H9 (cell line): ENCODE results near the gene ATG9B. TPM values are rescaled to one million over a fixed set of nuclear protein-coding genes. Genes with fewer than 3 reads are reported as not detected.

Experiments used
- DNase-seq: peaks from one replicate; pipeline ENCODE4 v3.0.0-alpha.2; 2017
- H2AFZ ChIP-seq: one replicate; pipeline ENCODE4 v1.6.1; 2013; ENCODE audit warnings: mild to moderate bottlenecking, low read length, control low read depth, moderate library complexity
- H2AK5ac ChIP-seq: 2 replicates; pipeline ENCODE4 v1.6.1; 2013; ENCODE audit warnings: low read length, control low read depth, mixed read lengths; ENCODE audit not compliant: insufficient read length
- H2BK120ac ChIP-seq: one replicate; pipeline ENCODE4 v1.6.1; 2013; ENCODE audit warnings: low read depth, mild to moderate bottlenecking, low read length, control low read depth, inconsistent platforms; ENCODE audit not compliant: poor library complexity, severe bottlenecking
- H2BK12ac ChIP-seq: 2 replicates; pipeline ENCODE4 v1.6.1; 2013; ENCODE audit warnings: low read length, control low read depth, mixed read lengths, low read depth; ENCODE audit not compliant: insufficient read length
- H2BK15ac ChIP-seq: 2 replicates; pipeline ENCODE4 v1.6.1; 2013; ENCODE audit warnings: low read depth, low read length, control low read depth
- H2BK20ac ChIP-seq: one replicate; pipeline ENCODE4 v1.6.1; 2013; ENCODE audit warnings: low read depth, mild to moderate bottlenecking, low read length, control low read depth, inconsistent platforms; ENCODE audit not compliant: poor library complexity, severe bottlenecking
- H2BK5ac ChIP-seq: 2 replicates; pipeline ENCODE4 v1.6.1; 2013; ENCODE audit warnings: low read length, control low read depth, mixed read lengths; ENCODE audit not compliant: insufficient read length
- H3K14ac ChIP-seq: 2 replicates; pipeline ENCODE4 v1.6.1; 2013; ENCODE audit warnings: low read length, control low read depth; ENCODE audit not compliant: insufficient read depth
- H3K18ac ChIP-seq: 2 replicates; pipeline ENCODE4 v1.6.1; 2013; ENCODE audit warnings: low read depth, mild to moderate bottlenecking, mixed read lengths, low read length, control low read depth; ENCODE audit not compliant: insufficient read length
- H3K23ac ChIP-seq: 2 replicates; pipeline ENCODE4 v1.6.1; 2013; ENCODE audit warnings: low read length, control low read depth, mixed read lengths, low read depth; ENCODE audit not compliant: insufficient read length
- H3K23me2 ChIP-seq: 2 replicates; pipeline ENCODE4 v1.6.1; 2013; ENCODE audit warnings: low read depth, mild to moderate bottlenecking, mixed read lengths, low read length, control low read depth; ENCODE audit not compliant: insufficient read length, poor library complexity, severe bottlenecking
- H3K27ac ChIP-seq: 2 replicates; pipeline ENCODE4 v1.5.1; 2013; ENCODE audit warnings: low read length, control low read depth, mixed read lengths, low read depth; ENCODE audit not compliant: insufficient read length
- H3K27me3 ChIP-seq: 2 replicates; pipeline ENCODE4 v1.6.1; 2013; ENCODE audit warnings: low read length, control low read depth, inconsistent platforms; ENCODE audit not compliant: insufficient read depth
- H3K4ac ChIP-seq: 2 replicates; pipeline ENCODE4 v1.6.1; 2013; ENCODE audit warnings: low read depth, mild to moderate bottlenecking, control low read depth, inconsistent platforms, low read length, moderate library complexity
- H3K4me1 ChIP-seq: 2 replicates; pipeline ENCODE4 v1.6.1; 2013; ENCODE audit warnings: low read length, control low read depth, inconsistent platforms; ENCODE audit not compliant: insufficient read depth
- H3K4me2 ChIP-seq: 2 replicates; pipeline ENCODE4 v1.6.1; 2013; ENCODE audit warnings: low read length, control low read depth, mixed read lengths; ENCODE audit not compliant: insufficient read length, insufficient read depth
- H3K56ac ChIP-seq: 2 replicates; pipeline ENCODE4 v1.6.1; 2013; ENCODE audit warnings: low read depth, mild to moderate bottlenecking, mixed read lengths, low read length, control low read depth; ENCODE audit not compliant: insufficient read length
- H3K79me1 ChIP-seq: 2 replicates; pipeline ENCODE4 v1.6.1; 2013; ENCODE audit warnings: low read depth, mild to moderate bottlenecking, moderate library complexity, low read length, control low read depth, inconsistent platforms; ENCODE audit not compliant: insufficient read depth, poor library complexity, severe bottlenecking
- H3K79me2 ChIP-seq: 2 replicates; pipeline ENCODE4 v1.6.1; 2013; ENCODE audit warnings: low read length, control low read depth, inconsistent platforms; ENCODE audit not compliant: insufficient read depth
- H3K9ac ChIP-seq: 2 replicates; pipeline ENCODE4 v1.6.1; 2013; ENCODE audit warnings: low read length, control low read depth, mixed read lengths; ENCODE audit not compliant: insufficient read length; ENCODE audit errors: extremely low read depth
- H3K9me3 ChIP-seq: one replicate; pipeline ENCODE4 v1.6.1; 2013; ENCODE audit warnings: low read depth, low read length, inconsistent platforms; ENCODE audit not compliant: control insufficient read depth
- H3T11ph ChIP-seq: one replicate; pipeline ENCODE4 v1.6.1; 2013; ENCODE audit warnings: mild to moderate bottlenecking, low read length, control low read depth, inconsistent platforms
- H4K20me1 ChIP-seq: one replicate; pipeline ENCODE4 v1.6.1; 2013; ENCODE audit not compliant: control insufficient read depth, insufficient read length, insufficient read depth
- H4K5ac ChIP-seq: 2 replicates; pipeline ENCODE4 v1.6.1; 2013; ENCODE audit warnings: low read depth, mild to moderate bottlenecking, mixed read lengths, low read length, control low read depth; ENCODE audit not compliant: insufficient read length
- H4K8ac ChIP-seq: replicated peaks from 2 replicates; pipeline ENCODE4 v1.6.1; 2013; ENCODE audit warnings: low read length, control low read depth, mixed read lengths, low read depth; ENCODE audit not compliant: insufficient read length
- H4K91ac ChIP-seq: 2 replicates; pipeline ENCODE4 v1.6.1; 2013; ENCODE audit warnings: low read depth, mild to moderate bottlenecking, moderate library complexity, mixed read lengths, low read length, control low read depth; ENCODE audit not compliant: insufficient read length
- H3K27ac Mint-ChIP-seq, 3 experiments: 2 replicates in 2 of 3; 3 replicates in 1 of 3; pipeline ENCODE4 v1.8.0; 2020 to 2021; ENCODE audit warnings: mixed read lengths in 3 of 3, mild to moderate bottlenecking in 1 of 3, moderate library complexity in 1 of 3
- H3K27me3 Mint-ChIP-seq: 2 replicates; pipeline ENCODE4 v1.8.0; 2021; ENCODE audit warnings: low read depth, mild to moderate bottlenecking, moderate library complexity, mixed read lengths
- H3K36me3 Mint-ChIP-seq, 3 experiments: 2 replicates in 2 of 3; 3 replicates in 1 of 3; pipeline ENCODE4 v1.8.0; 2020 to 2021; ENCODE audit warnings: low read depth in 3 of 3, mixed read lengths in 3 of 3; ENCODE audit not compliant: insufficient read depth in 1 of 3
- H3K4me1 Mint-ChIP-seq, 2 experiments: 2 replicates each; pipeline ENCODE4 v1.8.0; 2020; ENCODE audit warnings: mixed read lengths in 2 of 2
- H3K4me3 Mint-ChIP-seq, 2 experiments: 2 replicates in 1 of 2; 3 replicates in 1 of 2; pipeline ENCODE4 v1.8.0; 2020 to 2021; ENCODE audit warnings: mild to moderate bottlenecking in 2 of 2, mixed read lengths in 2 of 2, moderate library complexity in 1 of 2
- H3K9me3 Mint-ChIP-seq, 2 experiments: 2 replicates in 1 of 2; 3 replicates in 1 of 2; pipeline ENCODE4 v1.8.0; 2020; ENCODE audit warnings: mild to moderate bottlenecking in 2 of 2, mixed read lengths in 2 of 2, moderate library complexity in 1 of 2
- CTCF ChIP-seq: fragments of 200-600 bp; sonication (generic); conservative IDR thresholded peaks from 3 replicates; pipeline ENCODE4 v1.8.0; 2021; ENCODE audit warnings: antibody characterized with exemption, mild to moderate bottlenecking
- WGBS: extraction: QIAGEN DNeasy Blood & Tissue Kit; methylation state at CpG from one replicate; pipeline ENCODE4 v1.1.7; 2013; ENCODE audit warnings: missing lambda C conversion rate, low lambda C conversion rate, mixed read lengths; ENCODE audit not compliant: insufficient read length; ENCODE audit errors: extremely low coverage; 5-methylcytosine and 5-hydroxymethylcytosine counted together
- total RNA-seq: library from RNA; stranded (reverse); gene quantifications from 2 replicates; pipeline ENCODE4 v1.2.1, GENCODE V29; 2021

The ATG9B gene
- total RNA-seq, 1 experiment from 2014 or later = 1.5 TPM

DNA sequence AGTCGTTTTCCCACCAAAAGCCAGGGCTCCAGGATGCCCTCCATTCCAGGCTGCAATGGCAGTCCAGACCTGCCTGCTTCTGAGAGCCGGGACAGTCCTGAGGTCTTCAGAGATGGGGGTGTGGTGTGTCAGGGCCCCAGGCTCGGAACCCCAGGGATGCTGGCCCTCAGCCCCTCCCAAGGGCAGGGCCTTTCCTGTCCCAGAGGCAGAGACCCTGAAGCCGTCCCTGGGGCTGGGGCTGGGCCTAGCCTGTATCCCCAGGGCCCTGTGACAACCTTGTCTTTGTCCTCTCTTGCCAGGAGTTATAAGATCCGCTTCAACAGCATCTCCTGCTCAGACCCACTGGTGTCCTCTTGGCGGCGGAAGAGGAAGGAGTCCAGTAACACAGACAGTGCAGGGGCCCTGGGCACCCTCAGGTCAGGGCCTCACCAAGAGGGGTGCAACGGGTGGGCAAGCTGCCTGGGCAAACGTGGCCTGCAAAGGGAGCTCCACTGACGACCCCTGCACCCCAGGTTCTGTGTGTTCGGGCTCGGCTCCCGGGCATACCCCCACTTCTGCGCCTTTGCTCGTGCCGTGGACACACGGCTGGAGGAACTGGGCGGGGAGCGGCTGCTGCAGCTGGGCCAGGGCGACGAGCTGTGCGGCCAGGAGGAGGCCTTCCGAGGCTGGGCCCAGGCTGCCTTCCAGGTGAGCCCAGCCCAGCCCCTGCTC lies 17.5 kb downstream of the ATG9B start:
- H3K18ac ChIP-seq = no peak overlapping the region
- peaks cover 4% of the 10 kb centered on the region; the same call in 1 of the 2 replicates for H3K4me1 ChIP-seq
- peaks cover 11% of the 10 kb centered on the region for H3K27me3 Mint-ChIP-seq
- no peaks in the 10 kb centered on the region for H3K79me1 ChIP-seq
- peak; percentile 24 for DNase-seq
- WGBS = no CpG with 5 or more reads among the region's 23 CpGs
- no peak overlapping the region for H2AFZ ChIP-seq
- H3K14ac ChIP-seq = no peak overlapping the region
- no peaks in the 10 kb centered on the region for H3K9me3 ChIP-seq
- no peak overlapping the region for H2BK12ac ChIP-seq
- no peak overlapping the region for H2BK20ac ChIP-seq
- no peak overlapping the region for H2BK15ac ChIP-seq
- H3K27me3 ChIP-seq = no peaks in the 10 kb centered on the region
- H4K91ac ChIP-seq = no peak overlapping the region
- no peak overlapping the region for H3K23ac ChIP-seq
- H3K56ac ChIP-seq = no peak overlapping the region
- H3K4ac ChIP-seq = no peak overlapping the region
- no peak overlapping the region; a peak in 1 of 7 replicates for H3K27ac Mint-ChIP-seq
- H3K4me3 Mint-ChIP-seq = no peak overlapping the region
- H4K5ac ChIP-seq = no peak overlapping the region
- H3K79me2 ChIP-seq = no peaks in the 10 kb centered on the region
- peaks cover 12 to 33% of the 10 kb centered on the region in 2 experiments for H3K4me1 Mint-ChIP-seq
- TF ChIP-seq CTCF = no peak
- H2AK5ac ChIP-seq = no peak overlapping the region
- no peak overlapping the region for H3K4me2 ChIP-seq
- no peak overlapping the region for H2BK5ac ChIP-seq
- no peak overlapping the region for H3K9ac ChIP-seq
- H4K8ac ChIP-seq = no peak overlapping the region
- peaks cover 4% of the 10 kb centered on the region for H3K23me2 ChIP-seq
- H3K27ac ChIP-seq = no peak overlapping the region
- no peak overlapping the region for H2BK120ac ChIP-seq
- no peak overlapping the region for H3T11ph ChIP-seq
- 0 out of 7 replicates have a peak, but pooled peaks cover 0 to 3% (median 0%) of the 10 kb centered on the region in 3 experiments for H3K36me3 Mint-ChIP-seq
- H4K20me1 ChIP-seq = no peaks in the 10 kb centered on the region
- H3K9me3 Mint-ChIP-seq = no peaks in the 10 kb centered on the region
